Small intestine (tissue), 7 donors: ENCODE measurements around the gene EPHA3. TPM values are rescaled to one million over a fixed set of nuclear protein-coding genes. Genes with fewer than 3 reads are reported as not detected.

Experiments
- DNase-seq, 2 donors: peaks; one replicate each; pipeline versions ENCODE4 v3.0.0 to v3.0.0-alpha.2; 2013
- FAIRE-seq: peaks from 2 replicates; lab custom pipeline; 2012; peaks lifted over from hg19 to GRCh38; lab: Jason Lieb, UNC
- H3K27ac ChIP-seq, 3 donors: one replicate each; pipeline ENCODE4 v1.5.1; 2013; ENCODE audit warnings: low read length in 2 of 3, mild to moderate bottlenecking in 2 of 3, control low read depth in 1 of 3, inconsistent platforms in 1 of 3, low read depth in 1 of 3, moderate library complexity in 1 of 3
- H3K27me3 ChIP-seq, 3 donors: one replicate each; pipeline ENCODE4 v1.6.1; 2013; ENCODE audit warnings: low read length in 3 of 3, inconsistent platforms in 1 of 3; ENCODE audit not compliant: control insufficient read depth in 3 of 3, insufficient read depth in 3 of 3
- H3K36me3 ChIP-seq, 3 donors: one replicate each; pipeline ENCODE4 v1.6.1; 2013; ENCODE audit warnings: low read length in 3 of 3, inconsistent platforms in 1 of 3, low read depth in 1 of 3, mild to moderate bottlenecking in 1 of 3, moderate library complexity in 1 of 3; ENCODE audit not compliant: control insufficient read depth in 3 of 3, insufficient read depth in 2 of 3
- H3K4me1 ChIP-seq, 3 donors: one replicate each; pipeline ENCODE4 v1.6.1; 2013; ENCODE audit warnings: low read length in 2 of 3, inconsistent platforms in 1 of 3, low read depth in 1 of 3, mild to moderate bottlenecking in 1 of 3, moderate library complexity in 1 of 3; ENCODE audit not compliant: control insufficient read depth in 3 of 3, insufficient read depth in 2 of 3
- H3K4me3 ChIP-seq, 3 donors: one replicate each; pipeline ENCODE4 v1.5.1; 2013; ENCODE audit warnings: low read length in 3 of 3, control low read depth in 1 of 3, inconsistent platforms in 1 of 3, low read depth in 1 of 3, mild to moderate bottlenecking in 1 of 3, moderate library complexity in 1 of 3
- H3K9me3 ChIP-seq, 2 donors: one replicate each; pipeline ENCODE4 v1.6.1; 2013; ENCODE audit warnings: low read depth in 1 of 2, low read length in 1 of 2; ENCODE audit not compliant: control insufficient read depth in 2 of 2, insufficient read depth in 1 of 2
- WGBS, 3 donors: extraction: QIAGEN DNeasy Blood & Tissue Kit; methylation state at CpG; one replicate each; pipeline ENCODE4 v1.1.7; 2013; 5-methylcytosine and 5-hydroxymethylcytosine counted together
- polyA plus RNA-seq, 4 donors: library from polyadenylated mRNA; stranded (reverse) in 3 of 4; unstranded in 1 of 4; fragments of 200-250 nt in 3 of 4; fragments of 120-200 nt in 1 of 4; gene quantifications; one replicate each; pipeline versions ENCODE4 v1.2.1 to v1.2.3, GENCODE V29; 2013
- donor health status: healthy with polysubstance abuse.
- donor health status: control.
- donor health status: control.
- donor health status: Bipolar disorder and iron deficiency.
- donor health status: healthy.

The EPHA3 gene
- polyA plus RNA-seq, 4 donors = under 0.01 to 3.0 (median 0.88) TPM; not detected in 1

DNA sequence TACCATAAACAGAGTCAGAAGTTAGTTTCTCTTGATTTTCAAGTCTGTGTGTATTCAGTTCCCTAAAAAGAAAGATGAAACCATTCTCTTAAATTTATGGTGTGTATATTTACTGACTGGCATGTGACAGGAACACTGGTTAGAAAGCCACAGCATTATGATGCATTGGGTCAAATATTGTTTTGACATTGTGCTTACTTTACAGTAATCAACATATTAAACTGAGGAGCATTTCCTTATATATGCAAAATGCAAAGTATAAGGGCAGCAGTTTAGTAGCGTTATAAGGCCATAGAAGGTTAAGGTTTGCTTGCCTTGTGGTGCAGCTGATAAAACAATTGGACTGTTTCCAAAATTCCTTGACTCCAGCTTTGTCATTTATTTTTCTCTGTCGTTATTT lies 72.9 kb downstream of the EPHA3 start:
- Histone ChIP-seq H3K4me3 (no peak overlapping the region), H3K27me3 (no peaks in the 10 kb centered on the region), H3K9me3 (no peaks in the 10 kb centered on the region), H3K27ac (no peak overlapping the region), H3K36me3 (no peaks in the 10 kb centered on the region), H3K4me1 (no peaks in the 10 kb centered on the region)
- no peak for FAIRE-seq
- WGBS, 3 donors = 8 to 28% (median 16%) methylated on average over 2 of the region's 2 CpGs
- no peak for DNase-seq

GRCh38 chr3:89182056-89182455 lies 74.6 kb downstream of the EPHA3 start:
- DNase-seq (no peak), FAIRE-seq (no peak)
- H3K27ac ChIP-seq = no peak overlapping the region
- no peaks in the 10 kb centered on the region for H3K36me3 ChIP-seq
- WGBS, 3 donors = 72 to 95% (median 86%) methylated on average over 1 of the region's 1 CpG
- H3K4me1 ChIP-seq = no peaks in the 10 kb centered on the region
- no peak overlapping the region for H3K4me3 ChIP-seq
- no peaks in the 10 kb centered on the region for H3K27me3 ChIP-seq
- no peaks in the 10 kb centered on the region for H3K9me3 ChIP-seq

- Histone ChIP-seq H3K27ac (no peak overlapping the region), H3K9me3 (no peaks in the 10 kb centered on the region), H3K27me3 (no peaks in the 10 kb centered on the region), H3K36me3 (no peaks in the 10 kb centered on the region), H3K4me3 (no peak overlapping the region), H3K4me1 (no peaks in the 10 kb centered on the region)
- DNase-seq (no peak), FAIRE-seq (no peak)
- 18 to 39% (median 24%) methylated on average over 4 of the region's 4 CpGs for WGBS, 3 donors
Measured at GRCh38 chr3:89184151-89184995, 77.0 kb downstream of the EPHA3 start.

- H3K36me3 ChIP-seq = no peaks in the 10 kb centered on the region
- 54 to 65% (median 62%) methylated on average over 4 of the region's 4 CpGs for WGBS, 3 donors
- no peaks in the 10 kb centered on the region for H3K27me3 ChIP-seq
- H3K4me3 ChIP-seq = no peak overlapping the region
- H3K9me3 ChIP-seq = no peaks in the 10 kb centered on the region
- no peak for FAIRE-seq
- H3K4me1 ChIP-seq = no peaks in the 10 kb centered on the region
- no peak overlapping the region for H3K27ac ChIP-seq
- DNase-seq = no peak
Measured at GRCh38 chr3:89186456-89186855, 79.0 kb downstream of the EPHA3 start.

- Histone ChIP-seq H3K36me3 (no peaks in the 10 kb centered on the region), H3K9me3 (no peaks in the 10 kb centered on the region), H3K27me3 (no peaks in the 10 kb centered on the region), H3K4me3 (no peak overlapping the region), H3K27ac (no peak overlapping the region), H3K4me1 (no peaks in the 10 kb centered on the region)
- 64 to 78% (median 69%) methylated on average over 3 of the region's 3 CpGs for WGBS, 3 donors
- FAIRE-seq (no peak), DNase-seq (no peak)
Measured at GRCh38 chr3:89198591-89198990, 91.2 kb downstream of the EPHA3 start.

DNA sequence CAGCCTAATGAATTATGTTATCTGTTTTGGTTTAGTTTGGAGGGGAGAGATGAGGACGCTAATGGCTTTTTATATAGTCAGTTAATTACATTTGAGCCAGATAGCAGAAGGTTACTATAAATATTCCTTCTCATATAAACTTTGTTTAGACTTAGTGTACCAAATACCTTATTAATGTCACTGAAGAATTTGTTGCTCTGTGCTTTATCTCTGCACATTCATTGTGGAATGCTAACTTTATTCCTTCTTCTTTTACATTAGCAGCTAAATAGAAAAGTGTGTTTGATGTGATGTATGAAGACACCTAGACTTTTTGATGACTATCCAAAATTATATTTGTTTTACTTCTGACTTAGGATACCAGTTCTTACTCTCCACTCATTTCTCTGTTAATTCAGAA lies 105.2 kb downstream of the EPHA3 start:
- no peak for FAIRE-seq
- DNase-seq = no peak
- Histone ChIP-seq H3K27me3 (no peaks in the 10 kb centered on the region), H3K4me1 (no peaks in the 10 kb centered on the region), H3K9me3 (no peaks in the 10 kb centered on the region), H3K4me3 (no peak overlapping the region), H3K27ac (no peak overlapping the region), H3K36me3 (no peaks in the 10 kb centered on the region)
- WGBS, 3 donors = 50 to 70% (median 64%) methylated on average over 1 of the region's 1 CpG

DNA sequence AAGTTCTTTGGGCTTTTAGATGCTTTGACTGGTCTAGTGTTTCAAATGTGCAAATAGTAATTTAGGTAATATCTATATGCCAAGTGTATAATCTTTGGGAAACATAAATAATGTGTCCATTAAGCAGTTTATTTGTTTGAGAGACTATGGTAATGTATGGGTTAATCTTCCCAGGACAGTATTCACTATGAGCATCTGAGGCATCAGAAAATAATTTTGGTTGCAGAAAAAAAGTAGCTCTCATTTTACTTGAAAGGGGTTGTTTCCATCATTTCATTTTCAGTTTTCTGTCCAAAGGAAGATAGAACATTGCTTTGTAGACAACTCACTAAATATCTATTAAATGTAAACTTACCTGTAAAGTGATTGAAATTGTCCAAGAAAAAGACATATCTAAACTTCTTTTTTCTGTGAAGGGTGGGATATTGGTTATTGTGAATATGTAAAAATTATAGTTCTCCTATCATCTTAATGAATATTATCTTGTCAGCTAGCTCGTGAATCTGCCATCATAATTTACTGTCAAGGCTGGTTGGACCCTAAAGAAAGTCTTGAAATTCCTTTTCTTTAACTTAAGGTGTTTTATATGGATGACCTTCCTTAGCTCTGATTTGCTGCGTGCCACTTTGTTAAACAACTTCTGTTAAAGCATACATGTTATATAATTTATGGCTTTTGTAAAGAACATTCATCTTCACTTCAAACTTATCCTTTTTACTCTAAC lies 108.8 kb downstream of the EPHA3 start:
- no peak for FAIRE-seq
- Histone ChIP-seq H3K27ac (no peak overlapping the region), H3K36me3 (no peaks in the 10 kb centered on the region), H3K9me3 (no peaks in the 10 kb centered on the region), H3K27me3 (no peaks in the 10 kb centered on the region), H3K4me1 (no peaks in the 10 kb centered on the region), H3K4me3 (no peak overlapping the region)
- WGBS, 3 donors = 41 to 64% (median 64%) methylated on average over 2 of the region's 2 CpGs
- DNase-seq = no peak

- FAIRE-seq (no peak), DNase-seq (no peak)
- no peak overlapping the region for H3K27ac ChIP-seq
- no peak overlapping the region for H3K4me3 ChIP-seq
- H3K36me3 ChIP-seq = no peaks in the 10 kb centered on the region
- H3K4me1 ChIP-seq = no peaks in the 10 kb centered on the region
- H3K27me3 ChIP-seq = no peaks in the 10 kb centered on the region
- no peaks in the 10 kb centered on the region for H3K9me3 ChIP-seq
- 65 to 80% (median 78%) methylated on average over 6 of the region's 6 CpGs for WGBS, 3 donors
Measured at GRCh38 chr3:89217148-89217685, 109.8 kb downstream of the EPHA3 start.
